ENCODE results near the gene ZNF280D. TPM values are rescaled to one million over a fixed set of nuclear protein-coding genes. Genes with fewer than 3 reads are reported as not detected.

The ZNF280D gene
- total and polyA plus RNA-seq, 2 of the 8 experiments (the other 6 are each of a cell fraction or from before 2014, with no cell fraction given) = 7.4 to 27.5 TPM

DNA sequence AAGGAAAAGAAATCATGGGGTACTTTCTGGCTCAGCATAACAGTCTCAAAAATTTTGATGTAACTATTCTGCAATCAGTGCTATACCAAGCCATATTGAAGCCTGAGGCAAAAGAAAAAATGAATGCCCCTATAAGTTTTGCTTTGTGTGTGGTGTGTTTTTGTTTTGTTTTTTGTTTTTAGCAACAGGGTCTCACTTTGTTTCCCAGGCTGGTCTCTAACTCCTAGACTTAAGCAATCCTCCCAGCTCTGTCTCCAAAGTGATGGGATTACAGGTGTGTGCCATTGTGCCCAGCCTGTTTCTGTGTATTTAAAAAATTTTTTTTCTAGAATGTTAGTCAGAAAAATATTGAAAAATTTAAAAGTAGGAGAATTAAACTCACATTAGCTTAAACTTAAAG, 93.2 kb downstream of the ZNF280D start:
- FAIRE-seq (no peak), DNase-seq (ENCODE audit: low read depth in 1 of 2, low spot score in 2 of 2) (no peak)
- Histone ChIP-seq H2AK5ac (ENCODE audit: low read depth, low read length) (no peak overlapping the region), H3K4me1 (replicated peaks in 1 of 4; ENCODE audit: control insufficient read depth in 3 of 4, insufficient read depth in 4 of 4, low read length in 3 of 4) (no peaks in the 10 kb centered on the region), H3K14ac (ENCODE audit: insufficient read length) (no peak overlapping the region), H4K20me1 (replicated peaks in 1 of 2; ENCODE audit: control insufficient read depth in 1 of 2, insufficient read depth in 2 of 2, low read length in 2 of 2) (no peaks in the 10 kb centered on the region), H2BK5ac (ENCODE audit: low read depth, low read length) (no peak overlapping the region), H3K9ac (replicated peaks in 1 of 4; ENCODE audit: extremely low read depth in 1 of 4, low read depth in 3 of 4, low read length in 3 of 4) (no peak overlapping the region), H2BK12ac (ENCODE audit: low read depth, low read length) (no peak overlapping the region), H3K4ac (replicated peaks; ENCODE audit: insufficient read length, low read depth, low read length) (no peak overlapping the region), H2BK120ac (replicated peaks; ENCODE audit: low read depth, low read length) (no peak overlapping the region), H4K8ac (ENCODE audit: extremely low read depth, insufficient read depth, low read length) (no peak overlapping the region), H2BK20ac (ENCODE audit: low read length) (no peak overlapping the region), H2BK15ac (ENCODE audit: low read length) (no peak overlapping the region), H2AFZ (ENCODE audit: low read length) (no peak overlapping the region), H3K23ac (ENCODE audit: insufficient read length) (no peak overlapping the region), H4K91ac (replicated peaks; ENCODE audit: insufficient read length, low read length) (no peak overlapping the region), H3K4me2 (ENCODE audit: insufficient read depth in 1 of 2, low read depth in 2 of 2, low read length in 2 of 2) (no peak overlapping the region), H3K56ac (replicated peaks; ENCODE audit: insufficient read length, low read depth, low read length) (no peak overlapping the region), H3K23me2 (ENCODE audit: low read depth, low read length) (no peaks in the 10 kb centered on the region), H3K79me1 (ENCODE audit: low read depth, low read length) (no peaks in the 10 kb centered on the region), H3K27ac (ENCODE audit: low read depth, low read length) (no peak overlapping the region), H3K4me3 (ENCODE audit: extremely low read depth in 1 of 4, insufficient read depth in 2 of 4, low read depth in 3 of 4, low read length in 4 of 4) (no peak overlapping the region), H3K79me2 (ENCODE audit: control insufficient read depth in 1 of 2, insufficient read depth in 2 of 2, low read length in 2 of 2) (no peaks in the 10 kb centered on the region), H4K5ac (ENCODE audit: insufficient read length, low read depth, low read length) (no peak overlapping the region), H3K36me3 (ENCODE audit: control insufficient read depth in 2 of 4, insufficient read depth in 4 of 4, low read length in 3 of 4) (no peaks in the 10 kb centered on the region), H3K9me3 (ENCODE audit: insufficient read depth in 2 of 2, low read depth in 1 of 2, low read length in 1 of 2) (no peaks in the 10 kb centered on the region), H3K27me3 (replicated peaks in 1 of 4; ENCODE audit: control insufficient read depth in 3 of 4, extremely low read depth in 1 of 4, insufficient read depth in 3 of 4, low read length in 3 of 4) (no peaks in the 10 kb centered on the region), H3K18ac (ENCODE audit: extremely low read depth, low read length) (no peak overlapping the region)
- TF ChIP-seq, protein P1, sequence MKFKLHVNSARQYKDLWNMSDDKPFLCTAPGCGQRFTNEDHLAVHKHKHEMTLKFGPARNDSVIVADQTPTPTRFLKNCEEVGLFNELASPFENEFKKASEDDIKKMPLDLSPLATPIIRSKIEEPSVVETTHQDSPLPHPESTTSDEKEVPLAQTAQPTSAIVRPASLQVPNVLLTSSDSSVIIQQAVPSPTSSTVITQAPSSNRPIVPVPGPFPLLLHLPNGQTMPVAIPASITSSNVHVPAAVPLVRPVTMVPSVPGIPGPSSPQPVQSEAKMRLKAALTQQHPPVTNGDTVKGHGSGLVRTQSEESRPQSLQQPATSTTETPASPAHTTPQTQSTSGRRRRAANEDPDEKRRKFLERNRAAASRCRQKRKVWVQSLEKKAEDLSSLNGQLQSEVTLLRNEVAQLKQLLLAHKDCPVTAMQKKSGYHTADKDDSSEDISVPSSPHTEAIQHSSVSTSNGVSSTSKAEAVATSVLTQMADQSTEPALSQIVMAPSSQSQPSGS (IDR thresholded peaks at IDR 0.05; ENCODE audit: low read length) = no peak
- peak; percentile 73 for TF ChIP-seq CEBPB (IDR thresholded peaks at IDR 0.05; ENCODE audit: low read depth, low read length)
- TF ChIP-seq JUND (IDR thresholded peaks at IDR 0.05; ENCODE audit: low read length) = no peak
- CTCF ChIA-PET (ENCODE audit: partially characterized antibody) = no interaction called here
- POLR2A ChIA-PET (ENCODE audit: partially characterized antibody) = no interaction called here

Data from H1 (cell line).